ENCODE measurements around the gene TMEM223.
"Not testable (repeated sequence)": the region's sequence is repeated elsewhere in the genome, so short reads cannot be mapped to it uniquely, and the experiment has no call there.

TMEM223 gene

DNA sequence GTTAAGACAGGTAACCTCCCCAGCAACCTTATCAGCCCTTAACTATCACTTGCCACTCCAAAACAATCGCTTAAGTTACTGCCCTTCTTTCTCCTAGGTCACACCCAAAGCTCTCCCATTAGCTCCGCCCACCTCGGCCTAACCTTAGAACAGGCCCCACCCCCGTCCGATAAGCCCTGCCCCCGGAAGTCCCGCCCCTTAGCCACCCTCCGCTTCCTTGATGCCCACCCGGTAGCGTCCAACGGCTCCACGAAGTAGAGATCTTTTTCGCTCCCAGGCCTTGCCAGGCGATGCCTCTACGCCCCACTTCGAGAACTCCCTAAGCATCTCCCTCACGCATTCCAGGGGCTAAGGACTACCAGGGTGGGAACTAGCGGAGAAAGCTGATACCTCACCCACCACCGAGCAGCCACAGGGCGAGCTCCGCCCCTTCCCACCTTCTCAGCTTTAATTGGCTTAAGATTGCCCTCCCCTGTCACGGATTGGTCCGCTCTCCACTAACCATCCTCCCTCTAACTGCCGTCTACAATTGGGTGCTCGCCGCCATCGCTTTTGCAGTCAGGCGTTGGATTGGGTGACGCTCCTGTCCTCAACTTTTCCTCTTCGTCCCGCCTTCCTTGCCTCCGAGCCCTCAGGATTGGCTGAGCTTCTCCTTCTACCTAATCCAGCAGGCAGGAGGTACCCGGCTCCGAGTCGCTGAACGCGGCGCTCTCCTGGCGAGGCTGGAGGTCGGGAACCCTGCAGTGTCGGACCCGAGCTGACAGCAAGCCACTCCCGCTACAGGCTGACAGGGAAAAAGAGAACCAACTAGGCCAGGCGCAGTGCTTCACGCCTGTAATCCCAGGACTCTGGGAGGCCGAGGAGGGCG, 37.8 kb downstream of the TMEM223 start, which contains the start of gene ZBTB3:
ZBTB3 (minus strand) TSS at position 425 of the 868 bp plus-strand sequence. CDS start 496 bp downstream, outside the sequence.
- Histone ChIP-seq H3K27ac (ENCODE audit: low read length) (peak within 1 kb of the TSS; percentile 60), H3K4me1 (ENCODE audit: low read length) (peaks cover 8% of the 10 kb centered on the region), H4K20me1 (ENCODE audit: insufficient read depth, low read length) (no peaks in the 10 kb centered on the region), H3K79me2 (ENCODE audit: low read length) (no peaks in the 10 kb centered on the region), H3K4me2 (ENCODE audit: low read length) (peak within 1 kb of the TSS; percentile 81), H3K9me3 (ENCODE audit: insufficient read depth, low read length) (no peaks in the 10 kb centered on the region), H2AFZ (ENCODE audit: low read depth, low read length) (peak within 1 kb of the TSS; percentile 94), H3K36me3 (replicated peaks; ENCODE audit: low read depth, low read length) (peaks cover 9% of the 10 kb centered on the region), H3K9ac (ENCODE audit: low read length) (peak within 1 kb of the TSS; percentile 71), H3K27me3 (ENCODE audit: low read depth, low read length) (no peaks in the 10 kb centered on the region), H3K4me3 (ENCODE audit: low read length) (peak within 1 kb of the TSS; percentile 78)
- TF ChIP-seq EZH2phosphoT487 (IDR thresholded peaks at IDR 0.05; ENCODE audit: low read depth): no peak
- TF ChIP-seq, protein P1, sequence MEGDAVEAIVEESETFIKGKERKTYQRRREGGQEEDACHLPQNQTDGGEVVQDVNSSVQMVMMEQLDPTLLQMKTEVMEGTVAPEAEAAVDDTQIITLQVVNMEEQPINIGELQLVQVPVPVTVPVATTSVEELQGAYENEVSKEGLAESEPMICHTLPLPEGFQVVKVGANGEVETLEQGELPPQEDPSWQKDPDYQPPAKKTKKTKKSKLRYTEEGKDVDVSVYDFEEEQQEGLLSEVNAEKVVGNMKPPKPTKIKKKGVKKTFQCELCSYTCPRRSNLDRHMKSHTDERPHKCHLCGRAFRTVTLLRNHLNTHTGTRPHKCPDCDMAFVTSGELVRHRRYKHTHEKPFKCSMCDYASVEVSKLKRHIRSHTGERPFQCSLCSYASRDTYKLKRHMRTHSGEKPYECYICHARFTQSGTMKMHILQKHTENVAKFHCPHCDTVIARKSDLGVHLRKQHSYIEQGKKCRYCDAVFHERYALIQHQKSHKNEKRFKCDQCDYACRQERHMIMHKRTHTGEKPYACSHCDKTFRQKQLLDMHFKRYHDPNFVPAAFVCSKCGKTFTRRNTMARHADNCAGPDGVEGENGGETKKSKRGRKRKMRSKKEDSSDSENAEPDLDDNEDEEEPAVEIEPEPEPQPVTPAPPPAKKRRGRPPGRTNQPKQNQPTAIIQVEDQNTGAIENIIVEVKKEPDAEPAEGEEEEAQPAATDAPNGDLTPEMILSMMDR (IDR thresholded peaks at IDR 0.05; ENCODE audit: low read depth, low read length): no peak

- peak overlapping the region; percentile 78 for H3K4me3 ChIP-seq (ENCODE audit: low read length)
- no peak overlapping the region for H3K27ac ChIP-seq (ENCODE audit: low read length)
- no peak overlapping the region for H2AFZ ChIP-seq (ENCODE audit: low read depth, low read length)
- peak overlapping the region; percentile 81 for H3K4me2 ChIP-seq (ENCODE audit: low read length)
- no peaks in the 10 kb centered on the region for H3K9me3 ChIP-seq (ENCODE audit: insufficient read depth, low read length)
- peak overlapping the region; percentile 27; the same call in 1 of the 2 replicates for H3K9ac ChIP-seq (ENCODE audit: low read length)
- TF ChIP-seq, protein P1 (IDR thresholded peaks at IDR 0.05; ENCODE audit: low read depth, low read length): no peak
- no peak for TF ChIP-seq EZH2phosphoT487 (IDR thresholded peaks at IDR 0.05; ENCODE audit: low read depth)
- H3K27me3 ChIP-seq (ENCODE audit: low read depth, low read length): no peaks in the 10 kb centered on the region
- H3K4me1 ChIP-seq (ENCODE audit: low read length): peaks cover 8% of the 10 kb centered on the region
- no peaks in the 10 kb centered on the region for H3K79me2 ChIP-seq (ENCODE audit: low read length)
- H3K36me3 ChIP-seq (replicated peaks; ENCODE audit: low read depth, low read length): peaks cover 9% of the 10 kb centered on the region
- H4K20me1 ChIP-seq (ENCODE audit: insufficient read depth, low read length): no peaks in the 10 kb centered on the region
Measured at GRCh38 chr11:62752994-62753735, 38.6 kb downstream of the TMEM223 start.

- Histone ChIP-seq H2AFZ (ENCODE audit: low read depth, low read length) (no peak overlapping the region), H3K9ac (ENCODE audit: low read length) (no peak overlapping the region), H3K79me2 (ENCODE audit: low read length) (no peaks in the 10 kb centered on the region), H3K4me3 (ENCODE audit: low read length) (no peak overlapping the region), H3K9me3 (ENCODE audit: insufficient read depth, low read length) (no peaks in the 10 kb centered on the region), H4K20me1 (ENCODE audit: insufficient read depth, low read length) (no peaks in the 10 kb centered on the region), H3K4me1 (ENCODE audit: low read length) (peaks cover 8% of the 10 kb centered on the region), H3K36me3 (replicated peaks; ENCODE audit: low read depth, low read length) (peaks cover 9% of the 10 kb centered on the region), H3K27ac (ENCODE audit: low read length) (no peak overlapping the region), H3K27me3 (ENCODE audit: low read depth, low read length) (no peaks in the 10 kb centered on the region), H3K4me2 (ENCODE audit: low read length) (no peak overlapping the region)
- TF ChIP-seq, protein P1 (IDR thresholded peaks at IDR 0.05; ENCODE audit: low read depth, low read length): no peak
- TF ChIP-seq EZH2phosphoT487 (IDR thresholded peaks at IDR 0.05; ENCODE audit: low read depth): no peak
Measured at GRCh38 chr11:62752177-62752785, 39.5 kb downstream of the TMEM223 start.

GRCh38 chr11:62749931-62750330, 41.9 kb downstream of the TMEM223 start:
- H3K9ac ChIP-seq (ENCODE audit: low read length); H3K4me2 ChIP-seq (ENCODE audit: low read length); H2AFZ ChIP-seq (ENCODE audit: low read depth, low read length); H3K4me1 ChIP-seq (ENCODE audit: low read length); H3K79me2 ChIP-seq (ENCODE audit: low read length); H3K27ac ChIP-seq (ENCODE audit: low read length); H4K20me1 ChIP-seq (ENCODE audit: insufficient read depth, low read length); H3K36me3 ChIP-seq (replicated peaks; ENCODE audit: low read depth, low read length); H3K4me3 ChIP-seq (ENCODE audit: low read length); H3K9me3 ChIP-seq (ENCODE audit: insufficient read depth, low read length); H3K27me3 ChIP-seq (ENCODE audit: low read depth, low read length): not testable (repeated sequence)
